HepG2 (cell line): ENCODE measurements around the gene UBE2B. TPM values are rescaled to one million over a fixed set of nuclear protein-coding genes. Genes with fewer than 3 reads are reported as not detected.
A peak's percentile ranks its signal among the peaks of the same experiment; 100 is the strongest.

Experiments used
- ATAC-seq: fragments of 200-7000 bp; cut with Tn5 transposase; 3 replicates; pipeline ENCODE4 v1.9.1; 2020; ENCODE audit warnings: mild to moderate bottlenecking, moderate library complexity
- BruUV-seq: library from RNA; stranded (reverse); fragments of 400-500 nt; replicated peaks from 2 replicates; lab custom pipeline; 2021; lab: Mats Ljungman, UMichigan
- CTCF ChIA-PET: fragments of 300-600 bp; formaldehyde crosslinking; extraction: SDS; loops from one replicate; lab custom pipeline; 2021; ENCODE audit warnings: low total read pairs, inconsistent platforms, low intra/inter-chr PET ratio; lab: Yijun Ruan, JAX
- POLR2A ChIA-PET: fragments of 350-600 bp; sonication (Branson Sonifier 250); formaldehyde crosslinking; loops from one replicate; lab custom pipeline; 2020; ENCODE audit warnings: antibody characterized with exemption, inconsistent platforms; lab: Yijun Ruan, JAX
- DNase-seq: peaks from one replicate; pipeline ENCODE4 v3.0.0-alpha.2; 2015; ENCODE audit warnings: low spot score
- FAIRE-seq: peaks from 3 replicates; lab custom pipeline; 2011; peaks lifted over from hg19 to GRCh38; lab: Jason Lieb, UNC
- H2AFZ ChIP-seq: one replicate; pipeline ENCODE4 v1.6.1; 2011; ENCODE audit warnings: low read length, inconsistent platforms
- H3K27ac ChIP-seq: fragments of 300-600 bp; 3 replicates; pipeline ENCODE4 v1.8.0; 2011; ENCODE audit warnings: mixed run types, mild to moderate bottlenecking, mixed read lengths, low read length, inconsistent platforms; ENCODE audit not compliant: insufficient read depth; ENCODE audit errors: extremely low read length
- H3K27me3 ChIP-seq, 2 experiments: fragments of 200-600 bp in 1 of 2; 2 replicates in 1 of 2; 3 replicates in 1 of 2; pipeline versions ENCODE4 v1.6.0 to v1.8.0; 2011; ENCODE audit warnings: low read length in 2 of 2, mild to moderate bottlenecking in 2 of 2, moderate library complexity in 2 of 2, inconsistent platforms in 1 of 2; ENCODE audit not compliant: insufficient read depth in 2 of 2, control insufficient read depth in 1 of 2
- H3K36me3 ChIP-seq, 2 experiments: fragments of 200-600 bp in 1 of 2; replicated peaks in 1 of 2; 2 replicates in 1 of 2; 3 replicates in 1 of 2; pipeline versions ENCODE4 v1.5.1 to v1.8.0; 2011; ENCODE audit warnings: low read length in 2 of 2, inconsistent platforms in 1 of 2; ENCODE audit not compliant: insufficient read depth in 2 of 2, control insufficient read depth in 1 of 2
- H3K4me1 ChIP-seq: 2 replicates; pipeline ENCODE4 v1.5.1; 2012; ENCODE audit warnings: low read length, inconsistent platforms; ENCODE audit not compliant: insufficient read depth
- H3K4me2 ChIP-seq: 2 replicates; pipeline ENCODE4 v1.6.0; 2011; ENCODE audit warnings: low read depth, low read length, inconsistent platforms
- H3K4me3 ChIP-seq, 3 experiments: fragments of 200-600 bp in 1 of 3; sonication (generic), shearing (Covaris generic) in 1 of 3; replicated peaks in 1 of 3; 2 replicates each; pipeline ENCODE4 v1.5.1; 2011 to 2016; ENCODE audit warnings: low read length in 3 of 3, inconsistent platforms in 2 of 3, low read depth in 2 of 3, mild to moderate bottlenecking in 2 of 3, control low read depth in 1 of 3, mixed read lengths in 1 of 3; ENCODE audit not compliant: insufficient read depth in 1 of 3
- H3K79me2 ChIP-seq: one replicate; pipeline ENCODE4 v1.6.1; 2011; ENCODE audit warnings: low read length, inconsistent platforms; ENCODE audit not compliant: insufficient read depth
- H3K9ac ChIP-seq: 2 replicates; pipeline ENCODE4 v1.6.0; 2011; ENCODE audit warnings: mild to moderate bottlenecking, low read depth, low read length, inconsistent platforms; ENCODE audit not compliant: insufficient read depth
- H3K9me3 ChIP-seq: 2 replicates; pipeline ENCODE4 v1.5.1; 2012; ENCODE audit warnings: mild to moderate bottlenecking, low read length
- H4K20me1 ChIP-seq: 2 replicates; pipeline ENCODE4 v1.6.0; 2011; ENCODE audit warnings: inconsistent platforms, mild to moderate bottlenecking, low read length, moderate library complexity; ENCODE audit not compliant: insufficient read depth
- ARNT2 ChIP-seq: sonication (generic); formaldehyde crosslinking; IDR thresholded peaks from 2 replicates; pipeline ENCODE4 v1.8.0; 2022; ENCODE audit warnings: mild to moderate bottlenecking, low read depth, missing genetic modification reagents, moderate library complexity
- BCL6 ChIP-seq: IDR thresholded peaks from 2 replicates; pipeline ENCODE4 v1.6.1; 2016; ENCODE audit warnings: missing genetic modification reagents, missing compliant biosample characterization
- CTCF ChIP-seq: sonication (generic); formaldehyde crosslinking; IDR thresholded peaks from 2 replicates; pipeline ENCODE4 v1.5.0; 2020; ENCODE audit warnings: mild to moderate bottlenecking, missing genetic modification reagents, moderate library complexity
- HOXA5 ChIP-seq: sonication (generic); formaldehyde crosslinking; IDR thresholded peaks from 2 replicates; pipeline ENCODE4 v1.4.0; 2020; ENCODE audit warnings: missing genetic modification reagents
- MAFK ChIP-seq, 2 experiments: IDR thresholded peaks in 1 of 2; conservative IDR thresholded peaks in 1 of 2; 2 replicates each; pipeline ENCODE4 v1.6.1; 2011; ENCODE audit warnings: improper control_type of control experiment in 2 of 2, low read length in 2 of 2
- POGZ ChIP-seq: sonication (generic); formaldehyde crosslinking; IDR thresholded peaks from 2 replicates; pipeline ENCODE4 v1.4.0; 2020; ENCODE audit warnings: mild to moderate bottlenecking, missing genetic modification reagents
- STAG1 ChIP-seq: sonication (generic); formaldehyde crosslinking; IDR thresholded peaks from 2 replicates; pipeline ENCODE4 v1.4.0; 2020; ENCODE audit warnings: missing genetic modification reagents
- ZNF354B ChIP-seq: sonication (generic); formaldehyde crosslinking; IDR thresholded peaks from 2 replicates; pipeline ENCODE4 v1.8.0; 2022; ENCODE audit warnings: mild to moderate bottlenecking, missing genetic modification reagents
- ZNF782 ChIP-seq: sonication (generic); formaldehyde crosslinking; IDR thresholded peaks from 2 replicates; pipeline ENCODE4 v1.4.0; 2020; ENCODE audit warnings: missing genetic modification reagents, mild to moderate bottlenecking, borderline replicate concordance
- WGBS: methylation state at CpG from one replicate; pipeline ENCODE4 v1.1.6; 2017; ENCODE audit warnings: low lambda C conversion rate; 5-methylcytosine and 5-hydroxymethylcytosine counted together
- in situ Hi-C: cut with HindIII; loops from 2 replicates; pipeline ENCODE4 v1.10.0; 2017; ENCODE audit warnings: low pct_unique_long_range_greater_than_20kb; ENCODE audit not compliant: extremely low pct_ligation_motif_present
- intact Hi-C: fragments of 100-400 bp; cut with micrococcal nuclease; formaldehyde crosslinking; loops from one replicate; pipeline ENCODE4 v1.10.0; 2022; ENCODE audit not compliant: unreplicated experiment
- polyA plus RNA-seq, 8 experiments: library from polyadenylated mRNA; depleted of rRNA in 3 of 8; stranded (reverse) in 7 of 8; unstranded in 1 of 8; fragments of >200 nt; fragmentation: Illumina TruSeq in 4 of 8; extraction: Trizol in 4 of 8; gene quantifications; 2 replicates each; pipeline versions ENCODE4 v1.2.1 to v1.2.3, GENCODE V29; 2011 to 2016; ENCODE audit warnings: low read depth in 4 of 8, missing spikeins in 1 of 8, mixed read lengths in 1 of 8; ENCODE audit not compliant: insufficient read depth in 1 of 8
- total RNA-seq, 5 experiments: library from RNA; depleted of rRNA; stranded (reverse); fragments of >200 nt; fragmentation: Illumina TruSeq; extraction: Trizol; gene quantifications; 2 replicates each; pipeline ENCODE4 v1.2.3, GENCODE V29; 2016; ENCODE audit warnings: low read depth in 1 of 5
- TF ChIP-seq, protein P1 (sequence below): sonication (generic); formaldehyde crosslinking; IDR thresholded peaks from 2 replicates; pipeline ENCODE4 v1.8.0; 2022; ENCODE audit warnings: mild to moderate bottlenecking, missing genetic modification reagents
- TF ChIP-seq, protein P2 (sequence below): sonication (generic); formaldehyde crosslinking; IDR thresholded peaks from 2 replicates; pipeline ENCODE4 v1.4.0; 2020; ENCODE audit warnings: missing genetic modification reagents
- TF ChIP-seq, protein P3 (sequence below): sonication (generic); formaldehyde crosslinking; IDR thresholded peaks from 2 replicates; pipeline ENCODE4 v1.4.0; 2020; ENCODE audit warnings: mild to moderate bottlenecking, missing genetic modification reagents

The UBE2B gene
- total and polyA plus RNA-seq, 2 of the 13 experiments (the other 11 are each of a cell fraction or from before 2014, with no cell fraction given) = 25.2 to 56.0 TPM

- POLR2A ChIA-PET = no interaction called here
- DNase-seq (no peak), ATAC-seq (no peak), FAIRE-seq (no peak)
- H3K27me3 ChIP-seq = no peaks in the 10 kb centered on the region
- in situ Hi-C loops = no loop called here
- H4K20me1 ChIP-seq = peaks cover 41% of the 10 kb centered on the region
- H3K36me3 ChIP-seq = peaks cover 3 to 34% of the 10 kb centered on the region in 2 experiments
- TF ChIP-seq STAG1 (peak; percentile 56), BCL6 (CRISPR knock-in tag) (peak; percentile 90), CTCF (CRISPR knock-in tag) (peak; percentile 50), ZNF782 (CRISPR knock-in tag) (no peak)
- no peak overlapping the region for H3K27ac ChIP-seq
- peaks cover 63% of the 10 kb centered on the region for H3K79me2 ChIP-seq
- intact Hi-C loops = loop anchor here (5.0 kb wide), 1 partner anchor 38 kb away; the partner anchor contains the start of gene CDKN2AIPNL
- H3K9ac ChIP-seq = no peak overlapping the region
- H3K4me1 ChIP-seq = peaks cover 34% of the 10 kb centered on the region
- H3K9me3 ChIP-seq = no peaks in the 10 kb centered on the region
- CTCF ChIA-PET = no interaction called here
- no TSS peak for BruUV-seq
- H3K4me2 ChIP-seq = peak overlapping the region; percentile 41
- 91% methylated on average over 3 of the region's 3 CpGs for WGBS
- H2AFZ ChIP-seq = no peak overlapping the region
- no peak overlapping the region for H3K4me3 ChIP-seq
Measured at GRCh38 chr5:134374232-134374631, 2.9 kb downstream of the UBE2B start.

- POLR2A ChIA-PET = interaction anchor here (0.7 kb wide), 1 partner anchor 78 kb away, joined by 3 read pairs; no protein-coding TSS in a partner anchor
- peaks cover 25% of the 10 kb centered on the region for H3K79me2 ChIP-seq
- H3K27ac ChIP-seq = no peak overlapping the region
- no peak overlapping the region for H2AFZ ChIP-seq
- no peaks in the 10 kb centered on the region for H3K27me3 ChIP-seq
- H3K9ac ChIP-seq = no peak overlapping the region
- no peak overlapping the region for H3K4me2 ChIP-seq
- no peaks in the 10 kb centered on the region for H3K9me3 ChIP-seq
- no peak overlapping the region for H3K4me3 ChIP-seq
- no peak for ATAC-seq
- H4K20me1 ChIP-seq = peaks cover 16% of the 10 kb centered on the region
- DNase-seq = no peak
- H3K36me3 ChIP-seq = peaks cover 21 to 65% of the 10 kb centered on the region in 2 experiments
- intact Hi-C loops = loop anchor here (10.0 kb wide), 1 partner anchor 196 kb away; no protein-coding TSS in a partner anchor
- WGBS = 96% methylated on average over 5 of the region's 5 CpGs
- in situ Hi-C loops = no loop called here
- CTCF ChIA-PET = no interaction called here
- H3K4me1 ChIP-seq = no peaks in the 10 kb centered on the region
- no peak for FAIRE-seq
- no TSS peak for BruUV-seq
- TF ChIP-seq, protein P1, sequence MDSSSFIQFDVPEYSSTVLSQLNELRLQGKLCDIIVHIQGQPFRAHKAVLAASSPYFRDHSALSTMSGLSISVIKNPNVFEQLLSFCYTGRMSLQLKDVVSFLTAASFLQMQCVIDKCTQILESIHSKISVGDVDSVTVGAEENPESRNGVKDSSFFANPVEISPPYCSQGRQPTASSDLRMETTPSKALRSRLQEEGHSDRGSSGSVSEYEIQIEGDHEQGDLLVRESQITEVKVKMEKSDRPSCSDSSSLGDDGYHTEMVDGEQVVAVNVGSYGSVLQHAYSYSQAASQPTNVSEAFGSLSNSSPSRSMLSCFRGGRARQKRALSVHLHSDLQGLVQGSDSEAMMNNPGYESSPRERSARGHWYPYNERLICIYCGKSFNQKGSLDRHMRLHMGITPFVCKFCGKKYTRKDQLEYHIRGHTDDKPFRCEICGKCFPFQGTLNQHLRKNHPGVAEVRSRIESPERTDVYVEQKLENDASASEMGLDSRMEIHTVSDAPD (CRISPR knock-in tag) = no peak
- TF ChIP-seq ARNT2 (CRISPR knock-in tag) (no peak), POGZ (no peak), ZNF354B (CRISPR knock-in tag) (no peak), HOXA5 (no peak), MAFK (conservative IDR thresholded peaks at IDR 0.05 in 1 of 2, IDR thresholded peaks at IDR 0.05 in 1 of 2; ENCODE audit: low read length in 2 of 2) (no peak)
- TF ChIP-seq, protein P2, sequence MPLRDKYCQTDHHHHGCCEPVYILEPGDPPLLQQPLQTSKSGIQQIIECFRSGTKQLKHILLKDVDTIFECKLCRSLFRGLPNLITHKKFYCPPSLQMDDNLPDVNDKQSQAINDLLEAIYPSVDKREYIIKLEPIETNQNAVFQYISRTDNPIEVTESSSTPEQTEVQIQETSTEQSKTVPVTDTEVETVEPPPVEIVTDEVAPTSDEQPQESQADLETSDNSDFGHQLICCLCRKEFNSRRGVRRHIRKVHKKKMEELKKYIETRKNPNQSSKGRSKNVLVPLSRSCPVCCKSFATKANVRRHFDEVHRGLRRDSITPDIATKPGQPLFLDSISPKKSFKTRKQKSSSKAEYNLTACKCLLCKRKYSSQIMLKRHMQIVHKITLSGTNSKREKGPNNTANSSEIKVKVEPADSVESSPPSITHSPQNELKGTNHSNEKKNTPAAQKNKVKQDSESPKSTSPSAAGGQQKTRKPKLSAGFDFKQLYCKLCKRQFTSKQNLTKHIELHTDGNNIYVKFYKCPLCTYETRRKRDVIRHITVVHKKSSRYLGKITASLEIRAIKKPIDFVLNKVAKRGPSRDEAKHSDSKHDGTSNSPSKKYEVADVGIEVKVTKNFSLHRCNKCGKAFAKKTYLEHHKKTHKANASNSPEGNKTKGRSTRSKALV = no peak
- TF ChIP-seq, protein P3, sequence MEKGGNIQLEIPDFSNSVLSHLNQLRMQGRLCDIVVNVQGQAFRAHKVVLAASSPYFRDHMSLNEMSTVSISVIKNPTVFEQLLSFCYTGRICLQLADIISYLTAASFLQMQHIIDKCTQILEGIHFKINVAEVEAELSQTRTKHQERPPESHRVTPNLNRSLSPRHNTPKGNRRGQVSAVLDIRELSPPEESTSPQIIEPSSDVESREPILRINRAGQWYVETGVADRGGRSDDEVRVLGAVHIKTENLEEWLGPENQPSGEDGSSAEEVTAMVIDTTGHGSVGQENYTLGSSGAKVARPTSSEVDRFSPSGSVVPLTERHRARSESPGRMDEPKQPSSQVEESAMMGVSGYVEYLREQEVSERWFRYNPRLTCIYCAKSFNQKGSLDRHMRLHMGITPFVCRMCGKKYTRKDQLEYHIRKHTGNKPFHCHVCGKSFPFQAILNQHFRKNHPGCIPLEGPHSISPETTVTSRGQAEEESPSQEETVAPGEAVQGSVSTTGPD (CRISPR knock-in tag) = no peak
Measured at GRCh38 chr5:134380346-134380745, 9.0 kb downstream of the UBE2B start.
